DND-41 (cell line): ENCODE measurements around the gene CD72.

Source experiments
- CTCF ChIP-seq: IDR thresholded peaks from 2 replicates; pipeline ENCODE4 v1.5.1; 2012; ENCODE audit warnings: borderline replicate concordance, low read length, moderate library complexity, mild to moderate bottlenecking; ENCODE audit not compliant: poor library complexity, severe bottlenecking; ENCODE audit errors: extremely low read depth
- EZH2 ChIP-seq: IDR thresholded peaks from 3 replicates; pipeline ENCODE4 v1.6.1; 2012; ENCODE audit warnings: borderline replicate concordance, low read depth, mild to moderate bottlenecking, moderate library complexity, low read length, inconsistent platforms; ENCODE audit not compliant: severe bottlenecking

DNA sequence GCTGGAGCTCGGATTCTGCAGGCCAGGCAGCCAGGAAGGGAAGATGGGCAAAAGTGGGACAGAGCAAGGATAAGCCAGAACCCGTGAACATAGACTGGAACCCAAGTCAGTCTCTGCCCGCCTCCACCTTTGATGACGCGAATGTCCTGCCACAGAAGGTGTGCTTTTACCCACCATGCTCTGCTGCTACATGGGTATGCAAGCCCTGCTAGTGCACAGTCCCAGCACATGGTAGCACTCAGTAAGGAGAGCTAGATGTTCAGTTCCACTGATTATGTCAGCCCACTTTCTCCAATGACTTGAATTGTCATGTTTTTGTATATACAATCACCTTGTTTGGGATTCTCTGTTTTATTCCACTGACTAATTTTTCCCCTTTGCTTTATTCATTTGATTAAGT lies 11.4 kb upstream of the CD72 start:
- TF ChIP-seq CTCF (no peak), EZH2 (no peak)
